HEK293 (cell line): Measurements from ENCODE around the gene KBTBD12.

Experiments
- CTCF ChIA-PET: fragments of 350-600 bp; formaldehyde crosslinking; extraction: SDS; loops from one replicate; lab custom pipeline; 2021; ENCODE audit warnings: antibody characterized with exemption; lab: Yijun Ruan, JAX
- POLR2A ChIA-PET: fragments of 300-600 bp; formaldehyde crosslinking; extraction: SDS; loops from one replicate; lab custom pipeline; 2020; ENCODE audit warnings: antibody characterized with exemption, inconsistent platforms; lab: Yijun Ruan, JAX
- H3K27ac ChIP-seq: fragments of 200-500 bp; sonication (Bioruptor generic); 2 replicates; pipeline ENCODE4 v1.5.1; 2014; ENCODE audit warnings: low read depth, low read length, control low read depth, inconsistent platforms; ENCODE audit errors: extremely low read depth
- H3K36me3 ChIP-seq, 2 experiments: fragments of 200-500 bp in 1 of 2; sonication (Bioruptor generic) in 1 of 2; 1 replicate in 1 of 2; 2 replicates in 1 of 2; pipeline ENCODE4 v1.5.1; 2014 to 2017; ENCODE audit warnings: inconsistent platforms in 2 of 2, low read length in 2 of 2; ENCODE audit not compliant: control insufficient read depth in 2 of 2, insufficient read depth in 1 of 2
- H3K4me1 ChIP-seq: fragments of 200-500 bp; sonication (Bioruptor generic); 2 replicates; pipeline ENCODE4 v1.5.1; 2014; ENCODE audit warnings: mild to moderate bottlenecking, low read length, inconsistent platforms; ENCODE audit not compliant: control insufficient read depth, insufficient read depth
- H3K4me3 ChIP-seq: 2 replicates; pipeline ENCODE4 v1.5.1; 2011; ENCODE audit warnings: low read depth, mild to moderate bottlenecking, control low read depth, low read length, moderate library complexity
- H3K9me3 ChIP-seq: fragments of 200-500 bp; sonication (Bioruptor generic); 2 replicates; pipeline ENCODE4 v1.5.1; 2014; ENCODE audit warnings: low read depth, low read length, inconsistent platforms; ENCODE audit not compliant: control insufficient read depth, insufficient read depth
- PBX3 ChIP-seq: sonication (generic); formaldehyde crosslinking; IDR thresholded peaks from 2 replicates; pipeline ENCODE4 v1.8.1; 2022; ENCODE audit warnings: mild to moderate bottlenecking, moderate library complexity, missing genetic modification reagents
- SCRT2 ChIP-seq: fragments of 450-650 bp; formaldehyde crosslinking; IDR thresholded peaks from 2 replicates; pipeline ENCODE4 v1.5.1; 2016; ENCODE audit warnings: missing biosample characterization, missing genetic modification characterization
- ZIC2 ChIP-seq: fragments of 450-650 bp; formaldehyde crosslinking; IDR thresholded peaks from 2 replicates; pipeline ENCODE4 v1.5.1; 2016; ENCODE audit warnings: missing biosample characterization, missing genetic modification characterization
- ZNF114 ChIP-seq: fragments of 450-650 bp; formaldehyde crosslinking; IDR thresholded peaks from 2 replicates; pipeline ENCODE4 v1.5.0; 2017; ENCODE audit warnings: missing biosample characterization, missing genetic modification characterization
- ZNF132 ChIP-seq: fragments of 450-650 bp; formaldehyde crosslinking; IDR thresholded peaks from 2 replicates; pipeline ENCODE4 v1.5.1; 2017; ENCODE audit warnings: missing biosample characterization, missing genetic modification characterization, borderline replicate concordance
- ZNF169 ChIP-seq: fragments of 450-650 bp; formaldehyde crosslinking; IDR thresholded peaks from 2 replicates; pipeline ENCODE4 v1.5.1; 2016; ENCODE audit warnings: missing biosample characterization, missing genetic modification characterization
- ZNF221 ChIP-seq: fragments of 450-650 bp; formaldehyde crosslinking; IDR thresholded peaks from 2 replicates; pipeline ENCODE4 v1.5.1; 2017; ENCODE audit warnings: missing biosample characterization, missing genetic modification characterization, borderline replicate concordance
- ZNF248 ChIP-seq: fragments of 450-650 bp; formaldehyde crosslinking; IDR thresholded peaks from 2 replicates; pipeline ENCODE4 v1.5.1; 2017; ENCODE audit warnings: missing biosample characterization, missing genetic modification characterization
- ZNF548 ChIP-seq: fragments of 450-650 bp; formaldehyde crosslinking; IDR thresholded peaks from 2 replicates; pipeline ENCODE4 v1.5.1; 2016; ENCODE audit warnings: missing biosample characterization, missing genetic modification characterization
- ZNF558 ChIP-seq: fragments of 450-650 bp; formaldehyde crosslinking; IDR thresholded peaks from 2 replicates; pipeline ENCODE4 v1.5.1; 2016; ENCODE audit warnings: missing biosample characterization, missing genetic modification characterization
- ZNF596 ChIP-seq: fragments of 450-650 bp; IDR thresholded peaks from 2 replicates; pipeline ENCODE4 v1.5.0; 2018; ENCODE audit warnings: missing biosample characterization, mild to moderate bottlenecking, missing genetic modification characterization, moderate library complexity
- ZNF600 ChIP-seq: fragments of 450-650 bp; formaldehyde crosslinking; IDR thresholded peaks from 2 replicates; pipeline ENCODE4 v1.5.1; 2016; ENCODE audit warnings: missing biosample characterization, missing genetic modification characterization
- ZNF624 ChIP-seq: fragments of 450-650 bp; formaldehyde crosslinking; IDR thresholded peaks from 2 replicates; pipeline ENCODE4 v1.5.1; 2017; ENCODE audit warnings: missing biosample characterization, missing genetic modification characterization
- ZNF654 ChIP-seq: fragments of 450-650 bp; formaldehyde crosslinking; IDR thresholded peaks from 2 replicates; pipeline ENCODE4 v1.5.1; 2016; ENCODE audit warnings: low read depth, missing biosample characterization, missing genetic modification characterization
- ZNF677 ChIP-seq: fragments of 450-650 bp; IDR thresholded peaks from 2 replicates; pipeline ENCODE4 v1.5.0; 2018; ENCODE audit warnings: missing biosample characterization, mild to moderate bottlenecking, missing genetic modification characterization, moderate library complexity
- ZNF747 ChIP-seq: fragments of 450-650 bp; formaldehyde crosslinking; IDR thresholded peaks from 2 replicates; pipeline ENCODE4 v1.5.1; 2016; ENCODE audit warnings: missing biosample characterization, missing genetic modification characterization
- ZNF830 ChIP-seq: fragments of 450-650 bp; IDR thresholded peaks from 2 replicates; pipeline ENCODE4 v1.5.0; 2018; ENCODE audit warnings: missing biosample characterization, missing genetic modification characterization, low read depth, mild to moderate bottlenecking, moderate library complexity
- ZSCAN16 ChIP-seq: fragments of 450-650 bp; formaldehyde crosslinking; IDR thresholded peaks from 2 replicates; pipeline ENCODE4 v1.5.1; 2016; ENCODE audit warnings: missing biosample characterization, missing genetic modification characterization
- TF ChIP-seq, protein P1 (sequence below): fragments of 450-650 bp; formaldehyde crosslinking; IDR thresholded peaks from 2 replicates; pipeline ENCODE4 v1.5.1; 2016; ENCODE audit warnings: missing biosample characterization, missing genetic modification characterization
- TF ChIP-seq, protein P2 (sequence below): fragments of 450-650 bp; formaldehyde crosslinking; IDR thresholded peaks from 2 replicates; pipeline ENCODE4 v1.5.1; 2016; ENCODE audit warnings: missing biosample characterization, missing genetic modification characterization
- TF ChIP-seq, protein P3 (sequence below): fragments of 450-650 bp; formaldehyde crosslinking; IDR thresholded peaks from 2 replicates; pipeline ENCODE4 v1.5.1; 2016; ENCODE audit warnings: missing biosample characterization, missing genetic modification characterization

The KBTBD12 gene

DNA sequence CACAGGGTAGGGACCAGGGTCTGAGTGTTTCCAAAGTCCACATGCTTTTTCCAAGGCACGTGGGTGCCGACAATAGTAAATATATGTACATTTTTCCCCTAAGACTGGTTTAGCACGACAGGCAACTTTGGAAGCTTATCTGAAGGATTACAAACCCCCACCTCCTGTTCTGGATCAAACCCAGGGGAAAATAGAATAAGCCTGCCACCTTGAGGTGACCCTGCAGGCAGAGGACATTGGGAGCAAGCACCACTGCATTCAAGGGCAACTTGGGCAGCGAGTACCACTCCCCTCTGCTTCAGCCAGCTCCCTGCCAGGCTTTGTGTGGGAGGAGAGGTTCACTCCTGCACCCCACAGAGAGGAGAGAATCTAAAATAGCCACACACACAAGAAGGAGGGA is 44.8 kb downstream of the KBTBD12 start:
- Histone ChIP-seq H3K36me3 (no peaks in the 10 kb centered on the region), H3K27ac (no peak overlapping the region)
- TF ChIP-seq, protein P1, sequence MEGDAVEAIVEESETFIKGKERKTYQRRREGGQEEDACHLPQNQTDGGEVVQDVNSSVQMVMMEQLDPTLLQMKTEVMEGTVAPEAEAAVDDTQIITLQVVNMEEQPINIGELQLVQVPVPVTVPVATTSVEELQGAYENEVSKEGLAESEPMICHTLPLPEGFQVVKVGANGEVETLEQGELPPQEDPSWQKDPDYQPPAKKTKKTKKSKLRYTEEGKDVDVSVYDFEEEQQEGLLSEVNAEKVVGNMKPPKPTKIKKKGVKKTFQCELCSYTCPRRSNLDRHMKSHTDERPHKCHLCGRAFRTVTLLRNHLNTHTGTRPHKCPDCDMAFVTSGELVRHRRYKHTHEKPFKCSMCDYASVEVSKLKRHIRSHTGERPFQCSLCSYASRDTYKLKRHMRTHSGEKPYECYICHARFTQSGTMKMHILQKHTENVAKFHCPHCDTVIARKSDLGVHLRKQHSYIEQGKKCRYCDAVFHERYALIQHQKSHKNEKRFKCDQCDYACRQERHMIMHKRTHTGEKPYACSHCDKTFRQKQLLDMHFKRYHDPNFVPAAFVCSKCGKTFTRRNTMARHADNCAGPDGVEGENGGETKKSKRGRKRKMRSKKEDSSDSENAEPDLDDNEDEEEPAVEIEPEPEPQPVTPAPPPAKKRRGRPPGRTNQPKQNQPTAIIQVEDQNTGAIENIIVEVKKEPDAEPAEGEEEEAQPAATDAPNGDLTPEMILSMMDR (tag by site-specific recombination), result peak; percentile 25; the same call in 1 of the 2 replicates
- TF ChIP-seq ZIC2 (tag by site-specific recombination) (0 out of 2 replicates have a peak, but pooled peaks have one; percentile 12), ZNF600 (tag by site-specific recombination) (0 out of 2 replicates have a peak, but pooled peaks have one; percentile 45), SCRT2 (tag by site-specific recombination) (no peak; the same call in 1 of the 2 replicates), ZNF654 (tag by site-specific recombination) (peak; percentile 48)
- TF ChIP-seq, all 188 proteins: peak for 4
- ChIA-PET CTCF (interaction anchor here (0.6 to 1.9 kb wide), 13 partner anchors 12 to 386 kb away, joined by 3 to 7 read pairs (median 4); no protein-coding TSS in a partner anchor), POLR2A (no interaction called here)
- Histone ChIP-seq H3K4me3 (no peak overlapping the region), H3K4me1 (no peaks in the 10 kb centered on the region), H3K9me3 (no peaks in the 10 kb centered on the region)

- Histone ChIP-seq H3K4me1 (no peaks in the 10 kb centered on the region), H3K36me3 (no peaks in the 10 kb centered on the region), H3K27ac (no peak overlapping the region), H3K4me3 (no peak overlapping the region), H3K9me3 (no peaks in the 10 kb centered on the region)
- ChIA-PET POLR2A (no interaction called here), CTCF (interaction anchor here (0.5 to 1.8 kb wide), 11 partner anchors 10 to 387 kb away, joined by 3 to 5 read pairs (median 4); no protein-coding TSS in a partner anchor)
- TF ChIP-seq ZNF114 (tag by site-specific recombination) (no peak), ZNF677 (tag by site-specific recombination) (no peak), ZNF548 (tag by site-specific recombination) (no peak), ZNF830 (tag by site-specific recombination) (no peak), ZNF221 (tag by site-specific recombination) (no peak), ZNF132 (tag by site-specific recombination) (no peak), ZNF747 (tag by site-specific recombination) (no peak), ZNF624 (no peak), PBX3 (no peak), ZNF558 (no peak), ZNF596 (tag by site-specific recombination) (no peak), ZSCAN16 (no peak), ZNF169 (tag by site-specific recombination) (no peak), ZNF654 (tag by site-specific recombination) (no peak), ZNF248 (tag by site-specific recombination) (no peak)
- TF ChIP-seq, protein P2, sequence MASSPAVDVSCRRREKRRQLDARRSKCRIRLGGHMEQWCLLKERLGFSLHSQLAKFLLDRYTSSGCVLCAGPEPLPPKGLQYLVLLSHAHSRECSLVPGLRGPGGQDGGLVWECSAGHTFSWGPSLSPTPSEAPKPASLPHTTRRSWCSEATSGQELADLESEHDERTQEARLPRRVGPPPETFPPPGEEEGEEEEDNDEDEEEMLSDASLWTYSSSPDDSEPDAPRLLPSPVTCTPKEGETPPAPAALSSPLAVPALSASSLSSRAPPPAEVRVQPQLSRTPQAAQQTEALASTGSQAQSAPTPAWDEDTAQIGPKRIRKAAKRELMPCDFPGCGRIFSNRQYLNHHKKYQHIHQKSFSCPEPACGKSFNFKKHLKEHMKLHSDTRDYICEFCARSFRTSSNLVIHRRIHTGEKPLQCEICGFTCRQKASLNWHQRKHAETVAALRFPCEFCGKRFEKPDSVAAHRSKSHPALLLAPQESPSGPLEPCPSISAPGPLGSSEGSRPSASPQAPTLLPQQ (tag by site-specific recombination), result no peak
- TF ChIP-seq, protein P3, sequence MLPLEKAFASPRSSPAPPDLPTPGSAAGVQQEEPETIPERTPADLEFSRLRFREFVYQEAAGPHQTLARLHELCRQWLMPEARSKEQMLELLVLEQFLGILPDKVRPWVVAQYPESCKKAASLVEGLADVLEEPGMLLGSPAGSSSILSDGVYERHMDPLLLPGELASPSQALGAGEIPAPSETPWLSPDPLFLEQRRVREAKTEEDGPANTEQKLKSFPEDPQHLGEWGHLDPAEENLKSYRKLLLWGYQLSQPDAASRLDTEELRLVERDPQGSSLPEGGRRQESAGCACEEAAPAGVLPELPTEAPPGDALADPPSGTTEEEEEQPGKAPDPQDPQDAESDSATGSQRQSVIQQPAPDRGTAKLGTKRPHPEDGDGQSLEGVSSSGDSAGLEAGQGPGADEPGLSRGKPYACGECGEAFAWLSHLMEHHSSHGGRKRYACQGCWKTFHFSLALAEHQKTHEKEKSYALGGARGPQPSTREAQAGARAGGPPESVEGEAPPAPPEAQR (tag by site-specific recombination), result no peak
Observed at GRCh38 chr3:127960421-127960965, 45.5 kb downstream of the KBTBD12 start.
